ENCODE results near the gene SRP54.
A peak's percentile ranks its signal among the peaks of the same experiment; 100 is the strongest.
"Not testable (repeated sequence)": the region's sequence is repeated elsewhere in the genome, so short reads cannot be mapped to it uniquely, and the experiment has no call there.

SRP54 gene

DNA sequence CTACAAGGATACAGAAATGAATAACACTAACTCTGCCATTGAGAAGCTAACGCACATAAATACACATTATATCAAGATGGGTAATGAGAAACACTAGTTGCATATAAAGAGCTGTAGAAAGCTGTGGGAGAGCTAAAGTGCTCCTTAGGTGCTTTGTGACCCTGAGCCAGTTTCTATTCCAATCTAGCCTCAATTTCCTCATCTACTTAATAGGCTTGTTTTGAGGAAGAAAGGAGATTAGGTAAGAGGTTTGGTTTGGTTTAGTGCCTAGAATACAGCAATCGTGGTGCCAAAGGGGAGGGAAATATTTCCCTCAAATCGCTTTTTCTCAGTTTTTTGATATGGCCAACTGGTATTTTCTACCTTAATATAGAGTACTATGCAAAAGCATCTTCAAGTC is 994 bp downstream of the SRP54 start:
- no peak for DNase-seq (ENCODE audit: low spot score)

DNA sequence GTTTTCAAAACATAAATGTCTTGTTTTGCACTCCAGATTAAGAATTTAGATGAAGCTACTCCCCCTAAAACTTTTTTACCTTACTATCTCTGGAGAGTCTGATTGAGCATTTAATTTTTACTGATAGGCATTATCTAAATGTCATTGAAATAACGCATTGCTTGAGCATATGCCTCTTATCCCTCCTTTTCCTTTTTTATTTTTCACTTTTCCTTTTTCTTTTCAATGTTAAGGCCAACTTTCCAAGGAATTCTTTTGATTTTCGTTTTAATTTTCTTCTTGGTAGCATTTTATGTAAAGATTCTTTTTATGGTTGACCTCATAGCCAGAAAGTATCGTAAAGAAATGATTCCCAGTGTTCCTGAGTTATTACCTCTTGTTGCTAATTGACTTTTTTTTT is 2.9 kb downstream of the SRP54 start:
- DNase-seq (ENCODE audit: low spot score): no peak

- DNase-seq (ENCODE audit: low spot score): no peak
Observed at GRCh38 chr14:34987180-34987579, 4.4 kb downstream of the SRP54 start.

GRCh38 chr14:34989762-34990161 is 7.0 kb downstream of the SRP54 start:
- DNase-seq (ENCODE audit: low spot score): no peak

- DNase-seq (ENCODE audit: low spot score): no peak
Observed at GRCh38 chr14:34993426-34993825, 10.6 kb downstream of the SRP54 start.

DNA sequence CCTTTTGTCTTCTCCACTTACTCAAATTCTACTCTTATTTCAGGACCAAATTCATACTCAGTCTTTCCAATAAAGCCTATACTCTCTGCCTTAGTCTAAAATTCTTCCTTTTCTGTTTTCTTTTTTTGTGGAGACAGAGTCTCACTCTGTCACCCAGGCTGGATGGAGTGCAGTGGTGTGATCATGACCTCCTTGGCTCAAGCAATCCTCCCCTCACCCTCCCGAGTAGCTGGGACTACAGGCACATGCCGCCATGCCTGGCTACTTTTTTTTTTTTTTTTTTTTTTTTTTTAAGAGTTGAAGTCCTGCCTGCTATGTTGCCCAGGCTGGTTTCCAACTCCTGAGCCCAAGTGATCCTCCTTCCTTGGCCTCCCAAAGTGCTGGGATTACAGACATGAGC is 11.9 kb downstream of the SRP54 start:
- no peak for DNase-seq (ENCODE audit: low spot score)

- DNase-seq (ENCODE audit: low spot score): no peak
Observed at GRCh38 chr14:34997762-34998161, 15.0 kb downstream of the SRP54 start.

DNA sequence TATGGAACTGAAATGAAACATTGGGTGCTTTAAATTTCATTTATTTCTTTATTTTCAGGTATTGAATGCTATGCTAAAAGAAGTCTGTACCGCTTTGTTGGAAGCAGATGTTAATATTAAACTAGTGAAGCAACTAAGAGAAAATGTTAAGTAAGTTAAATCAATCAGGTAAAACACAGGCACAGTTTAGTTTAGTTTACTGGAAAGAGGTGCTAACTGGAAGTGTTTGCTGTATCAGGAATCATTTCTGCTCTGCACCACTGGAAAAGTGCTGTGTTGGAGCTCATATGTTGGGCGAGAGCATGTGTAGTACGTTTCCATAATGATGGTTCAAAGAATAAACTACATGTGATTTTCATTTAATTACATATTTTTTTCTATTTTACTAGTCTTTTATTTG is 16.7 kb downstream of the SRP54 start:
- no peak for DNase-seq (ENCODE audit: low spot score)

- no peak for DNase-seq (ENCODE audit: low spot score)
Observed at GRCh38 chr14:35001621-35002020, 18.8 kb downstream of the SRP54 start.

DNA sequence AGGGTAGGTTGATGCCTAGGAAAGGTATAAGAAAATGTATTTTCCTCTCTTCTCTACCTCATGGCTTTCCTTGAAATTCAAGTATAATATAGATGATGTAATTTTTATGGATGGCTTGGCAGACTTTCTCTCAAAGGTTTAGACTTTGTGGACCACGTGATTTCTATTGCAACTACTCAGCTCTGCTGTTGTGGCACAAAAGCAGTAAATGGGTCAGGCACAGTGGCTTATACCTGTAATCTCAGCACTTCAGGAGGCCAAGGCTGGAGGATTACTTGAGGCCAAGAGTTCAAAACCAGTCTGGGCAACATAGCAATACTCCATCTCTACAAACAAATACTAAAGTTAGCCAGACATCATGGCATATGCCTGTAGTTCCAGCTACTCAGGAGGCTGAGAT is 22.0 kb downstream of the SRP54 start:
- no peak for DNase-seq (ENCODE audit: low spot score)

GRCh38 chr14:35016568-35016967 is 33.8 kb downstream of the SRP54 start:
- DNase-seq (ENCODE audit: low spot score): no peak

- DNase-seq (ENCODE audit: low spot score): no peak
Observed at GRCh38 chr14:35020713-35021112, 37.9 kb downstream of the SRP54 start.

GRCh38 chr14:35028435-35028834 is 45.6 kb downstream of the SRP54 start:
- DNase-seq (ENCODE audit: low spot score): no peak

- no peak for DNase-seq (ENCODE audit: low spot score)
Observed at GRCh38 chr14:35032562-35032961, 49.8 kb downstream of the SRP54 start.

GRCh38 chr14:35034440-35034833 is 51.6 kb downstream of the SRP54 start:
- no peak for DNase-seq (ENCODE audit: low spot score)

GRCh38 chr14:35034944-35035554 is 52.3 kb downstream of the SRP54 start:
- DNase-seq (ENCODE audit: low spot score): not testable (repeated sequence)

DNA sequence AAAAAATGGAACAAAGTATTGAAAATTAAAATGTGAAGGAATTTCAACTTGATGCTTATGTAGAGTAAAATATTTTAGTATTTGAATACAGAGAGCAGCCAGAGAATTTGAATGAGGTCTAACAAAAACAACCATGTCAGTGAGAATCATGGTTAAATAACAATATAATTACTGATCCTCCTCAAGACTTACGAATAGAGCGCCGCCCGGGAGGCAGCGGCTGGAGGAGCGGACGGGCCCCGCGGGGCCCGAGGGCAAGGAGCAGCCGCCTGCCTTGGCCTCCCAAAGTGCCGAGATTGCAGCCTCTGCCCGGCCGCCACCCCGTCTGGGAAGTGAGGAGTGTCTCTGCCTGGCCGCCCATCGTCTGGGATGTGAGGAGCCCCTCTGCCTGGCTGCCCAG is 55.5 kb downstream of the SRP54 start:
- DNase-seq (ENCODE audit: low spot score): not testable (repeated sequence)

DNA sequence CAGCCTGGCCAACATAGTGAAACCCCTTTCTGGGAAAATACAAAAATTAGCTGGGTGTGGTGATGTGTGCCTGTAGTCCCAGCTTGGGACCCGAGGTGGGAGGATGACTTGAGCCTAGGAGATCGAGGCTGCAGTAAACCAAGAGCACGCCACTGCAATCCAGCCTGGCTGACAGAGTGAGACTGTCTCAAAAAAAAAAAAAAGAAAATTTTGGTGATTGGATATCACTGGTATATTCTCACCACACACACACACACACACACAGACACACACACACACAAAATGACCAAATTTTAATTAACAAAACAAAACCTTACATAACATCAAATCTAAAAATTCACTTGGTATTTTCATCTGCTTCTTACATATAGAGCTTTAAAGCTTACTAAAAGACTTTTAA is 59.8 kb downstream of the SRP54 start:
- DNase-seq (ENCODE audit: low spot score): no peak

DNA sequence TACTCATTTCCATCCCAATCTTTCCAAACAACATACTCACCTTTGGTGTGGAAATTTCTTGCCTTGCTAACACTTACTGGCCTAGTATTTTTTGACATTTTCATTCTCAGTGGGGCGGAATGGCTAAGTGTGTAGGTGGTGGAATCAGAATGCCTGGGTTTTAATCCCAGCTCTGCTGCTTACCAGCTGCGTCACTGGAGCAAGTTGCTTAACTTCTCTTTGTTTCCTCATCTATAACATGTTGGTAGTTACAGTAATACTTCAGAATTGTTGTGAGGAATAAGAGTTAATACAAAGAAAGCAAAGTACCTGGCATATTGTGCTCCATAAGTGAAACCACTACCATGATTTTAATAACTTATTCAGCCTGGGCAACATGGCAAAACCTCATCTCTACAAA is 60.3 kb downstream of the SRP54 start:
- DNase-seq (ENCODE audit: low spot score): no peak

- no peak for DNase-seq (ENCODE audit: low spot score)
Observed at GRCh38 chr14:35044939-35045797, 62.4 kb downstream of the SRP54 start.

DNA sequence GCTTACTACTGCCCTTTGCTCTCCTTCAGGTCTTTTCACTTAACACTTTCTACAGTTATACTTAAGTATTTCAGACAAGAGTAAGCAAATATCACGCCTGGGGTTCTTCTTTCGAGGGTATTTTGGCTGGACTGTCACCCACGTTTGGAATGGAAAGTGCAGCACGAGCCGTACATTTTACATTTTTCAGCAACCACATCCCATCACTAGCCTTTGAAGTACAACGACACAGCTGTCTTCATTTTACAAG is 62.9 kb downstream of the SRP54 start:
- DNase-seq (ENCODE audit: low spot score): no peak

- peak; percentile 97 for DNase-seq (ENCODE audit: low spot score)
Observed at GRCh38 chr14:35046048-35046750, 63.4 kb downstream of the SRP54 start, which contains the start of gene FAM177A1. TSS of gene FAM177A1 (plus strand) at chr14:35046272. CDS start at chr14:35046464, 192 bp downstream.

All from hematopoietic multipotent progenitor cell treated with erythropoietin and hydrocortisone succinate and interleukin-3 and kit ligand, for 17 days (in vitro differentiated cells).